IMR-90 (cell line): Measurements from ENCODE around the gene CAMTA1. TPM values are rescaled to one million over a fixed set of nuclear protein-coding genes. Genes with fewer than 3 reads are reported as not detected.

ENCODE experiments used
- ATAC-seq: fragments of 200-7000 bp; cut with Tn5 transposase; 2 replicates; pipeline ENCODE4 v1.9.1; 2020; ENCODE audit warnings: low read depth, mild to moderate bottlenecking, moderate library complexity
- BruUV-seq: library from RNA; stranded (reverse); fragments of 400-500 nt; replicated peaks from 2 replicates; lab custom pipeline; 2021; lab: Mats Ljungman, UMichigan
- CTCF ChIA-PET: fragments of 300-600 bp; formaldehyde crosslinking; extraction: SDS; loops from one replicate; lab custom pipeline; 2021; ENCODE audit warnings: antibody characterized with exemption; lab: Yijun Ruan, JAX
- POLR2A ChIA-PET: fragments of 300-600 bp; sonication (Branson Sonifier 250); formaldehyde crosslinking; loops from one replicate; lab custom pipeline; 2022; ENCODE audit warnings: antibody characterized with exemption; ENCODE audit not compliant: unreplicated experiment; lab: Charles Lee
- DNase-seq: peaks from one replicate; pipeline ENCODE4 v3.0.0; 2013
- H2AFZ ChIP-seq: replicated peaks from 2 replicates; pipeline ENCODE3; 2013; ENCODE audit warnings: low read length, mild to moderate bottlenecking; ENCODE audit not compliant: poor library complexity
- H2AK5ac ChIP-seq: 2 replicates; pipeline ENCODE4 v1.6.1; 2013; ENCODE audit warnings: low read depth, low read length, inconsistent platforms
- H2AK9ac ChIP-seq: replicated peaks from 2 replicates; pipeline ENCODE3; 2013; ENCODE audit warnings: mild to moderate bottlenecking, low read depth, low read length, moderate library complexity; ENCODE audit not compliant: poor library complexity
- H2BK120ac ChIP-seq: 2 replicates; pipeline ENCODE4 v1.6.1; 2013; ENCODE audit warnings: low read depth, low read length, inconsistent platforms
- H2BK15ac ChIP-seq: 3 replicates; pipeline ENCODE4 v1.6.1; 2013; ENCODE audit warnings: low read depth, low read length, inconsistent platforms
- H2BK20ac ChIP-seq: 2 replicates; pipeline ENCODE4 v1.6.1; 2013; ENCODE audit warnings: low read depth, mild to moderate bottlenecking, inconsistent platforms, low read length, moderate library complexity
- H2BK5ac ChIP-seq: 2 replicates; pipeline ENCODE4 v1.6.1; 2013; ENCODE audit warnings: mild to moderate bottlenecking, low read depth, low read length, inconsistent platforms; ENCODE audit not compliant: poor library complexity, severe bottlenecking
- H3K14ac ChIP-seq: replicated peaks from 2 replicates; pipeline ENCODE4 v1.6.1; 2013; ENCODE audit warnings: low read depth, low read length, inconsistent platforms
- H3K18ac ChIP-seq: 2 replicates; pipeline ENCODE4 v1.6.1; 2013; ENCODE audit warnings: low read depth, low read length, control low read depth
- H3K23ac ChIP-seq: 2 replicates; pipeline ENCODE4 v1.6.1; 2013; ENCODE audit warnings: low read depth, low read length, inconsistent platforms
- H3K27ac ChIP-seq: 2 replicates; pipeline ENCODE4 v1.5.1; 2013; ENCODE audit warnings: mild to moderate bottlenecking, control low read depth, low read length; ENCODE audit not compliant: insufficient read depth
- H3K27me3 ChIP-seq: 2 replicates; pipeline ENCODE4 v1.6.1; 2013; ENCODE audit warnings: low read length; ENCODE audit not compliant: control insufficient read depth, insufficient read depth
- H3K36me3 ChIP-seq: 2 replicates; pipeline ENCODE4 v1.6.1; 2013; ENCODE audit warnings: low read length, mixed read lengths; ENCODE audit not compliant: control insufficient read depth, insufficient read depth
- H3K4ac ChIP-seq: 2 replicates; pipeline ENCODE4 v1.6.1; 2013; ENCODE audit warnings: low read depth, low read length, inconsistent platforms
- H3K4me1 ChIP-seq: 2 replicates; pipeline ENCODE4 v1.6.1; 2013; ENCODE audit warnings: low read length, mixed read lengths; ENCODE audit not compliant: control insufficient read depth, insufficient read depth
- H3K4me2 ChIP-seq: 2 replicates; pipeline ENCODE4 v1.6.1; 2013; ENCODE audit warnings: low read depth, mild to moderate bottlenecking, control low read depth, low read length, moderate library complexity
- H3K4me3 ChIP-seq: 2 replicates; pipeline ENCODE4 v1.5.1; 2013; ENCODE audit warnings: low read depth, mild to moderate bottlenecking, control low read depth, low read length, moderate library complexity; ENCODE audit not compliant: insufficient read depth
- H3K56ac ChIP-seq: 2 replicates; pipeline ENCODE4 v1.6.1; 2013; ENCODE audit warnings: low read length, inconsistent platforms; ENCODE audit not compliant: insufficient read depth; ENCODE audit errors: extremely low read depth
- H3K79me1 ChIP-seq, 2 experiments: 2 replicates each; pipeline ENCODE4 v1.6.1; 2013; ENCODE audit warnings: low read length in 2 of 2, inconsistent platforms in 1 of 2, low read depth in 1 of 2
- H3K9ac ChIP-seq: 2 replicates; pipeline ENCODE4 v1.6.1; 2013; ENCODE audit warnings: low read depth, low read length, control low read depth
- H3K9me1 ChIP-seq: 2 replicates; pipeline ENCODE4 v1.6.1; 2013; ENCODE audit warnings: low read length, inconsistent platforms; ENCODE audit not compliant: insufficient read depth
- H3K9me3 ChIP-seq: 2 replicates; pipeline ENCODE4 v1.6.1; 2013; ENCODE audit warnings: low read length; ENCODE audit not compliant: control insufficient read depth, insufficient read depth
- H4K20me1 ChIP-seq: 2 replicates; pipeline ENCODE4 v1.6.1; 2013; ENCODE audit warnings: low read length, inconsistent platforms; ENCODE audit not compliant: insufficient read depth
- H4K5ac ChIP-seq: 2 replicates; pipeline ENCODE4 v1.6.1; 2013; ENCODE audit warnings: mild to moderate bottlenecking, low read depth, low read length, control low read depth
- H4K8ac ChIP-seq, 2 experiments: 2 replicates each; pipeline ENCODE4 v1.6.1; 2013; ENCODE audit warnings: low read depth in 2 of 2, low read length in 2 of 2, control low read depth in 1 of 2, inconsistent platforms in 1 of 2
- H4K91ac ChIP-seq: 2 replicates; pipeline ENCODE4 v1.6.1; 2013; ENCODE audit warnings: low read depth, low read length, inconsistent platforms; ENCODE audit not compliant: insufficient read depth
- BHLHE40 ChIP-seq: fragments of 150-350 bp; IDR thresholded peaks from 2 replicates; pipeline ENCODE4 v1.6.1; 2016; ENCODE audit warnings: mild to moderate bottlenecking, low read depth, low read length
- CEBPB ChIP-seq: IDR thresholded peaks from 2 replicates; pipeline ENCODE4 v1.6.1; 2012; ENCODE audit warnings: low read depth, low read length, improper control_type of control experiment
- CHD1 ChIP-seq: IDR thresholded peaks from 2 replicates; pipeline ENCODE4 v1.6.1; 2012; ENCODE audit warnings: low read depth, low read length, improper control_type of control experiment
- CTCF ChIP-seq: conservative IDR thresholded peaks from 2 replicates; pipeline ENCODE4 v1.5.1; 2012; ENCODE audit warnings: mild to moderate bottlenecking, low read depth, low read length, improper control_type of control experiment
- FOS ChIP-seq: fragments of 150-350 bp; IDR thresholded peaks from 2 replicates; pipeline ENCODE4 v1.6.1; 2016; ENCODE audit warnings: low read depth, low read length
- MAFK ChIP-seq: IDR thresholded peaks from 2 replicates; pipeline ENCODE4 v1.6.1; 2012; ENCODE audit warnings: low read depth, low read length, improper control_type of control experiment
- MAZ ChIP-seq: IDR thresholded peaks from 2 replicates; pipeline ENCODE4 v1.6.1; 2012; ENCODE audit warnings: low read depth, mild to moderate bottlenecking, low read length, improper control_type of control experiment, moderate library complexity, borderline replicate concordance
- MXI1 ChIP-seq: IDR thresholded peaks from 2 replicates; pipeline ENCODE4 v1.6.1; 2012; ENCODE audit warnings: low read depth, mild to moderate bottlenecking, low read length, moderate library complexity, borderline replicate concordance
- NFE2L2 ChIP-seq: fragments of 150-350 bp; IDR thresholded peaks from 2 replicates; pipeline ENCODE4 v1.6.1; 2016; ENCODE audit warnings: low read depth, mild to moderate bottlenecking, low read length
- POLR2A ChIP-seq: IDR thresholded peaks from 2 replicates; pipeline ENCODE4 v1.6.1; 2012; ENCODE audit warnings: mild to moderate bottlenecking, low read depth, low read length
- RAD21 ChIP-seq: IDR thresholded peaks from 2 replicates; pipeline ENCODE4 v1.6.1; 2012; ENCODE audit warnings: low read length, improper control_type of control experiment
- RCOR1 ChIP-seq: IDR thresholded peaks from 2 replicates; pipeline ENCODE4 v1.6.1; 2012; ENCODE audit warnings: mild to moderate bottlenecking, low read length, improper control_type of control experiment; ENCODE audit not compliant: insufficient replicate concordance
- RFX5 ChIP-seq: IDR thresholded peaks from 2 replicates; pipeline ENCODE4 v1.8.0; 2012; ENCODE audit warnings: low read depth, mild to moderate bottlenecking, low read length, moderate library complexity
- SMC3 ChIP-seq: fragments of 150-350 bp; IDR thresholded peaks from 2 replicates; pipeline ENCODE4 v1.6.1; 2016; ENCODE audit warnings: low read depth, mild to moderate bottlenecking, antibody characterized with exemption, low read length, moderate library complexity
- WGBS, 2 experiments: methylation state at CpG; one replicate each; pipeline versions ENCODE4 v1.1.5 to v1.1.7; 2013; ENCODE audit warnings: missing lambda C conversion rate in 2 of 2; ENCODE audit not compliant: insufficient read length in 1 of 2; ENCODE audit errors: extremely low coverage in 2 of 2; 5-methylcytosine and 5-hydroxymethylcytosine counted together
- dilution Hi-C: fragments of 300-500 bp; cut with HindIII; formaldehyde crosslinking; loops from one replicate; pipeline ENCODE4 v1.14.3; 2018; ENCODE audit warnings: low sequenced_read_pairs; ENCODE audit not compliant: unreplicated experiment
- in situ Hi-C: fragments of 300-500 bp; cut with MboI; formaldehyde crosslinking; loops from 3 replicates; pipeline ENCODE4 v1.14.3; 2019; ENCODE audit warnings: low sequenced_read_pairs, inconsistent platforms, mixed read lengths
- intact Hi-C: fragments of 100-400 bp; cut with micrococcal nuclease; formaldehyde crosslinking; loops from 2 replicates; pipeline ENCODE4 v1.10.0; 2022
- polyA plus RNA-seq, 3 experiments: library from polyadenylated mRNA; depleted of rRNA; stranded (reverse); fragments of >200 nt; gene quantifications; 2 replicates each; pipeline ENCODE4 v1.2.3, GENCODE V29; 2012; ENCODE audit warnings: low replicate concordance in 1 of 3
- total RNA-seq: library from RNA; depleted of rRNA; stranded (reverse); fragments of >200 nt; gene quantifications from 2 replicates; pipeline ENCODE4 v1.2.3, GENCODE V29; 2012
- TF ChIP-seq, protein P1 (sequence below): fragments of 150-350 bp; IDR thresholded peaks from 2 replicates; pipeline ENCODE4 v1.6.1; 2017; ENCODE audit warnings: mild to moderate bottlenecking, antibody characterized with exemption, low read length, low read depth
- TF ChIP-seq, protein P2 (sequence below): fragments of 150-350 bp; IDR thresholded peaks from 2 replicates; pipeline ENCODE4 v1.6.1; 2016; ENCODE audit warnings: low read depth, mild to moderate bottlenecking, low read length, moderate library complexity, borderline replicate concordance

The CAMTA1 gene
- total and polyA plus RNA-seq, 2 of the 4 experiments (the other 2 are of a cell fraction), result 35.5 to 74.3 TPM

GRCh38 chr1:7374563-7375160 is 589.4 kb downstream of the CAMTA1 start:
- dilution Hi-C loops (no loop called here), intact Hi-C loops (no loop called here), in situ Hi-C loops (no loop called here)
- no peaks in the 10 kb centered on the region for H3K79me1 ChIP-seq
- no peak overlapping the region for H4K8ac ChIP-seq
- no peaks in the 10 kb centered on the region for H4K20me1 ChIP-seq
- peaks cover 7% of the 10 kb centered on the region for H3K4me1 ChIP-seq
- H3K4ac ChIP-seq, result no peak overlapping the region
- H2BK15ac ChIP-seq, result no peak overlapping the region
- no peak overlapping the region for H3K27ac ChIP-seq
- H3K18ac ChIP-seq, result no peak overlapping the region
- no peak overlapping the region for H2BK5ac ChIP-seq
- no peak overlapping the region for H3K4me3 ChIP-seq
- no peak for DNase-seq
- ChIA-PET POLR2A (no interaction called here), CTCF (no interaction called here)
- WGBS, 2 experiments, result no CpG with 5 or more reads among the region's 12 CpGs
- H3K23ac ChIP-seq, result no peak overlapping the region
- TF ChIP-seq MAFK (no peak), MAZ (no peak), RAD21 (no peak), CEBPB (no peak), RFX5 (no peak), MXI1 (no peak), CHD1 (no peak), BHLHE40 (no peak), RCOR1 (no peak), FOS (no peak), SMC3 (no peak), CTCF (no peak), POLR2A (no peak), NFE2L2 (no peak)
- TF ChIP-seq, protein P1, sequence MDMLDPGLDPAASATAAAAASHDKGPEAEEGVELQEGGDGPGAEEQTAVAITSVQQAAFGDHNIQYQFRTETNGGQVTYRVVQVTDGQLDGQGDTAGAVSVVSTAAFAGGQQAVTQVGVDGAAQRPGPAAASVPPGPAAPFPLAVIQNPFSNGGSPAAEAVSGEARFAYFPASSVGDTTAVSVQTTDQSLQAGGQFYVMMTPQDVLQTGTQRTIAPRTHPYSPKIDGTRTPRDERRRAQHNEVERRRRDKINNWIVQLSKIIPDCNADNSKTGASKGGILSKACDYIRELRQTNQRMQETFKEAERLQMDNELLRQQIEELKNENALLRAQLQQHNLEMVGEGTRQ, result no peak
- TF ChIP-seq, protein P2, sequence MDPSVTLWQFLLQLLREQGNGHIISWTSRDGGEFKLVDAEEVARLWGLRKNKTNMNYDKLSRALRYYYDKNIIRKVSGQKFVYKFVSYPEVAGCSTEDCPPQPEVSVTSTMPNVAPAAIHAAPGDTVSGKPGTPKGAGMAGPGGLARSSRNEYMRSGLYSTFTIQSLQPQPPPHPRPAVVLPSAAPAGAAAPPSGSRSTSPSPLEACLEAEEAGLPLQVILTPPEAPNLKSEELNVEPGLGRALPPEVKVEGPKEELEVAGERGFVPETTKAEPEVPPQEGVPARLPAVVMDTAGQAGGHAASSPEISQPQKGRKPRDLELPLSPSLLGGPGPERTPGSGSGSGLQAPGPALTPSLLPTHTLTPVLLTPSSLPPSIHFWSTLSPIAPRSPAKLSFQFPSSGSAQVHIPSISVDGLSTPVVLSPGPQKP, result no peak
- H3K9me3 ChIP-seq, result no peaks in the 10 kb centered on the region
- H3K27me3 ChIP-seq, result no peaks in the 10 kb centered on the region
- H3K36me3 ChIP-seq, result no peaks in the 10 kb centered on the region
- no peak overlapping the region for H3K9ac ChIP-seq
- no peak overlapping the region for H2AK5ac ChIP-seq
- H3K56ac ChIP-seq, result no peak overlapping the region
- H3K14ac ChIP-seq, result no peak overlapping the region
- H3K9me1 ChIP-seq, result no peaks in the 10 kb centered on the region; the same call in 1 of the 2 replicates
- no peak overlapping the region for H4K91ac ChIP-seq
- no peak overlapping the region for H2AFZ ChIP-seq
- no peak for ATAC-seq
- no peak overlapping the region for H2BK120ac ChIP-seq
- no TSS peak for BruUV-seq
- no peak overlapping the region for H3K4me2 ChIP-seq
- H2BK20ac ChIP-seq, result no peak overlapping the region
- H4K5ac ChIP-seq, result no peak overlapping the region
- no peak overlapping the region for H2AK9ac ChIP-seq
